A549 (cell line): ENCODE data around the gene MYO1B. TPM values are rescaled to one million over a fixed set of nuclear protein-coding genes. Genes with fewer than 3 reads are reported as not detected.

Experiments used
- BCL3 ChIP-seq: fragments of >200 bp; sonication (Bioruptor Twin); formaldehyde crosslinking; IDR thresholded peaks from 3 replicates; pipeline ENCODE4 v1.6.1; 2016
- CEBPB ChIP-seq, 2 experiments: fragments of >200 bp in 1 of 2; sonication (Bioruptor Twin) in 1 of 2; formaldehyde crosslinking in 1 of 2; IDR thresholded peaks; 2 replicates each; pipeline ENCODE4 v1.6.1; 2012 to 2016
- CHD2 ChIP-seq: fragments of 150-350 bp; IDR thresholded peaks from 2 replicates; pipeline ENCODE4 v1.6.1; 2014; ENCODE audit warnings: low read length; ENCODE audit not compliant: partially characterized antibody
- CTCF ChIP-seq: fragments of >200 bp; sonication (Bioruptor Twin); formaldehyde crosslinking; IDR thresholded peaks from 3 replicates; pipeline ENCODE4 v1.5.1; 2016
- EHMT2 ChIP-seq: fragments of 200-600 bp; sonication (generic); IDR thresholded peaks from 2 replicates; pipeline ENCODE4 v1.6.1; 2016; ENCODE audit warnings: antibody characterized with exemption, low read depth, mild to moderate bottlenecking, moderate library complexity
- ESRRA ChIP-seq: fragments of 150-350 bp; IDR thresholded peaks from 2 replicates; pipeline ENCODE4 v1.6.1; 2014; ENCODE audit warnings: mild to moderate bottlenecking, low read length, borderline replicate concordance
- GATA3 ChIP-seq: IDR thresholded peaks from 2 replicates; pipeline ENCODE4 v1.6.1; 2012; ENCODE audit warnings: borderline replicate concordance
- HDAC2 ChIP-seq: fragments of 200-600 bp; sonication (generic); IDR thresholded peaks from 2 replicates; pipeline ENCODE4 v1.6.1; 2016
- HEYL ChIP-seq: fragments of 250-450 bp; sonication (Bioruptor Pico); IDR thresholded peaks from 2 replicates; pipeline ENCODE4 v1.8.0; 2021; ENCODE audit warnings: mild to moderate bottlenecking, moderate library complexity
- HMGXB4 ChIP-seq: fragments of 250-450 bp; sonication (Bioruptor Pico); IDR thresholded peaks from 2 replicates; pipeline ENCODE4 v1.5.0; 2021; ENCODE audit warnings: mild to moderate bottlenecking, moderate library complexity, borderline replicate concordance
- JUNB ChIP-seq: fragments of >200 bp; sonication (Bioruptor Twin); formaldehyde crosslinking; IDR thresholded peaks from 2 replicates; pipeline ENCODE4 v1.6.1; 2016
- KDM5A ChIP-seq: fragments of 200-600 bp; sonication (generic); IDR thresholded peaks from 2 replicates; pipeline ENCODE4 v1.6.1; 2016; ENCODE audit warnings: antibody characterized with exemption, mild to moderate bottlenecking
- NPAS2 ChIP-seq: fragments of 250-450 bp; sonication (Bioruptor Pico); IDR thresholded peaks from 2 replicates; pipeline ENCODE4 v1.8.0; 2022; ENCODE audit warnings: mild to moderate bottlenecking, moderate library complexity, borderline replicate concordance
- NR3C1 ChIP-seq: fragments of >200 bp; sonication (Bioruptor Twin); formaldehyde crosslinking; IDR thresholded peaks from 3 replicates; pipeline ENCODE4 v1.6.1; 2017
- PHF8 ChIP-seq: fragments of 200-600 bp; sonication (generic); IDR thresholded peaks from 2 replicates; pipeline ENCODE4 v1.6.1; 2016; ENCODE audit warnings: low read depth, mild to moderate bottlenecking, antibody characterized with exemption, moderate library complexity, borderline replicate concordance
- POLR2A ChIP-seq: IDR thresholded peaks from 2 replicates; pipeline ENCODE4 v1.6.1; 2012; ENCODE audit warnings: mild to moderate bottlenecking, low read length
- RARB ChIP-seq: fragments of 250-450 bp; sonication (Bioruptor Pico); IDR thresholded peaks from 2 replicates; pipeline ENCODE4 v1.8.0; 2021; ENCODE audit warnings: mild to moderate bottlenecking, moderate library complexity
- REST ChIP-seq: fragments of 200-600 bp; sonication (generic); IDR thresholded peaks from 2 replicates; pipeline ENCODE4 v1.6.1; 2016; ENCODE audit warnings: antibody characterized with exemption, mild to moderate bottlenecking, moderate library complexity
- SMC3 ChIP-seq: fragments of >200 bp; sonication (Bioruptor Twin); formaldehyde crosslinking; IDR thresholded peaks from 3 replicates; pipeline ENCODE4 v1.6.1; 2018; ENCODE audit warnings: inconsistent platforms
- SREBF2 ChIP-seq: fragments of 450-650 bp; IDR thresholded peaks from 2 replicates; pipeline ENCODE4 v1.6.1; 2014; ENCODE audit warnings: mild to moderate bottlenecking, moderate library complexity
- TFCP2L1 ChIP-seq: fragments of 250-450 bp; sonication (Bioruptor Pico); IDR thresholded peaks from 2 replicates; pipeline ENCODE4 v1.5.0; 2021; ENCODE audit warnings: mild to moderate bottlenecking
- TP53 ChIP-seq: fragments of 250-450 bp; sonication (Bioruptor Pico); IDR thresholded peaks from 2 replicates; pipeline ENCODE4 v1.5.0; 2021; ENCODE audit warnings: mild to moderate bottlenecking, moderate library complexity
- polyA plus RNA-seq, 4 experiments: library from polyadenylated mRNA; depleted of rRNA in 3 of 4; stranded (reverse); fragments of >200 nt; fragmentation: RNase III in 1 of 4; extraction: RNeasy Plus Mini Kit Qiagen cat#74134 plus additional on column Dnase treatment in 1 of 4; gene quantifications; 2 replicates in 3 of 4; 3 replicates in 1 of 4; pipeline ENCODE4 v1.2.3, GENCODE V29; 2011 to 2017

The MYO1B gene
- polyA plus RNA-seq, 2 of the 4 experiments (the other 2 are of a cell fraction), result 77.7 to 159 TPM

GRCh38 chr2:191245046-191245868, at the start of gene MYO1B (continued):
- no peak for TF ChIP-seq ESRRA
- no peak for TF ChIP-seq REST
- no peak for TF ChIP-seq RARB
- TF ChIP-seq CEBPB (IDR thresholded peaks at IDR 0.05), result no peak
- TF ChIP-seq PHF8, result peak; percentile 49; the same call in 1 of the 2 replicates
- TF ChIP-seq GATA3, result 0 out of 2 replicates have a peak, but pooled peaks have one; percentile 41
- TF ChIP-seq NR3C1, result no peak
- peak; percentile 90 for TF ChIP-seq POLR2A
- no peak for TF ChIP-seq TP53 (CRISPR knock-in tag)
- no peak for TF ChIP-seq TFCP2L1 (CRISPR knock-in tag)
- TF ChIP-seq KDM5A, result no peak
- peak; percentile 75 for TF ChIP-seq CTCF
- TF ChIP-seq SMC3, result peak; percentile 92
- no peak for TF ChIP-seq EHMT2
- TF ChIP-seq JUNB, result no peak
- TF ChIP-seq HDAC2, result no peak
- no peak for TF ChIP-seq HMGXB4 (CRISPR knock-in tag)
- TF ChIP-seq SREBF2, result no peak
- peak; percentile 48; the same call in 1 of the 3 replicates for TF ChIP-seq BCL3
- no peak for TF ChIP-seq CHD2
- no peak for TF ChIP-seq NPAS2
- TF ChIP-seq HEYL (CRISPR knock-in tag), result no peak
